Measurements from ENCODE around the gene RPP25. TPM values are rescaled to one million over a fixed set of nuclear protein-coding genes. Genes with fewer than 3 reads are reported as not detected.
A peak's percentile ranks its signal among the peaks of the same experiment; 100 is the strongest.

RPP25 gene
- total and polyA plus RNA-seq, 2 of the 13 experiments (the other 11 are each of a cell fraction or from before 2014, with no cell fraction given) = 0.05 to 0.11 TPM

DNA sequence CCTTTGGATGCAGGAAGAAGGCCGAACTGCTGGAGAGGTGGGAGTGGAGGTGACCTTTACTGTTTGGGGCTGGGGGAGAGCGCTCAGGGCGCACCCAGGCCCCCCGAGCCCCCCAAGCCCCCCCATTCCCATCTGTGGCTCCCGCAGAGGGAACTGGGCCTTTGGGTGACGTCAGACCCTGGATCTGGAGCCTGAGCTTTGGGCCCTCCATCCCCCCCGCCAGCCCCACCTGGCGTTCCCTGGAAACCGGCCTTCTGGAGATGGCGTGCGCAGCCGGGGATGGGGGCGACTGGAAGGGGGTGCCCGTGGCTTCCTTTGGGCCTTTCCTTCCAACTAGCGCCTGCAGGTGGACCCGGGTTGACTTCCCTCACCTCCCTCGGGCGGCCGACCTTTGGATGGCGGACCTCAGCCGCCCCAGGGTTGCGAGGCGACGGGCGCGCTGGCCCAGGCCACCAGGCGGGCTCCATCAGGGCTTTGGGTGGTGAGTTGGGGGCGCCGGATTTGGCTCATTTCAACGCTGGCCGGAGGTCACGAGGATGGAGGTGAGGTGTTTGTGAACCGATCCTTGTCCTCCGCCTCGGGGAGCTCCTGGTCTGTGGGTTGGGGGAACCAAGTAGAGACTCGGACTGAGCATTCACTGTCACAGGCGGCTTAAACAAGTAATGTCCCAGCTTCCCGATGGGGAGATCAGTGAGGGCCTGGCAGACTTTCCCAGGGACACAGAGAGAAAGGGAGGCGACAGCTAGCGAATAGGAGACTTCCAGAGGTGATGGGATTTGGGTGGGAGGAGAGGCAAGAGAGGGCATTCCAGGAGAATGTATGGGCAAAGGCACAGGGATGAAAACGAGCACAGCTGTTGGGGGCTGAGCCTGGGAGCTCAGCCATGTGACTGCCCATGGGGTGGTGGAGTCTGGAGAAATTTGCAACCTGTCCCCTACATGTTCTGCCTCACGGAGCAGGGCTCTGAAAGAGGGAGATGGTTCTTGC, 39.5 kb upstream of the RPP25 start (continued):
- TF ChIP-seq ZNF747 (CRISPR knock-in tag; IDR thresholded peaks at IDR 0.05; ENCODE audit: borderline replicate concordance) (no peak; the same call in 1 of the 2 replicates), SMAD3 (CRISPR knock-in tag; IDR thresholded peaks at IDR 0.05) (no peak), SIN3B (IDR thresholded peaks at IDR 0.05; ENCODE audit: low read length) (no peak), MEIS2 (CRISPR knock-in tag; IDR thresholded peaks at IDR 0.05) (no peak), RXRA (CRISPR knock-in tag; IDR thresholded peaks at IDR 0.05) (peak; percentile 22), IKZF1 (IDR thresholded peaks at IDR 0.05) (no peak), NAIF1 (CRISPR knock-in tag; IDR thresholded peaks at IDR 0.05; ENCODE audit: borderline replicate concordance) (no peak), YEATS2 (CRISPR knock-in tag; IDR thresholded peaks at IDR 0.05; ENCODE audit: borderline replicate concordance) (no peak), ZNF598 (CRISPR knock-in tag; IDR thresholded peaks at IDR 0.05; ENCODE audit: borderline replicate concordance) (no peak), SMC3 (IDR thresholded peaks at IDR 0.05; ENCODE audit: low read length) (no peak)
- TF ChIP-seq, protein P1, sequence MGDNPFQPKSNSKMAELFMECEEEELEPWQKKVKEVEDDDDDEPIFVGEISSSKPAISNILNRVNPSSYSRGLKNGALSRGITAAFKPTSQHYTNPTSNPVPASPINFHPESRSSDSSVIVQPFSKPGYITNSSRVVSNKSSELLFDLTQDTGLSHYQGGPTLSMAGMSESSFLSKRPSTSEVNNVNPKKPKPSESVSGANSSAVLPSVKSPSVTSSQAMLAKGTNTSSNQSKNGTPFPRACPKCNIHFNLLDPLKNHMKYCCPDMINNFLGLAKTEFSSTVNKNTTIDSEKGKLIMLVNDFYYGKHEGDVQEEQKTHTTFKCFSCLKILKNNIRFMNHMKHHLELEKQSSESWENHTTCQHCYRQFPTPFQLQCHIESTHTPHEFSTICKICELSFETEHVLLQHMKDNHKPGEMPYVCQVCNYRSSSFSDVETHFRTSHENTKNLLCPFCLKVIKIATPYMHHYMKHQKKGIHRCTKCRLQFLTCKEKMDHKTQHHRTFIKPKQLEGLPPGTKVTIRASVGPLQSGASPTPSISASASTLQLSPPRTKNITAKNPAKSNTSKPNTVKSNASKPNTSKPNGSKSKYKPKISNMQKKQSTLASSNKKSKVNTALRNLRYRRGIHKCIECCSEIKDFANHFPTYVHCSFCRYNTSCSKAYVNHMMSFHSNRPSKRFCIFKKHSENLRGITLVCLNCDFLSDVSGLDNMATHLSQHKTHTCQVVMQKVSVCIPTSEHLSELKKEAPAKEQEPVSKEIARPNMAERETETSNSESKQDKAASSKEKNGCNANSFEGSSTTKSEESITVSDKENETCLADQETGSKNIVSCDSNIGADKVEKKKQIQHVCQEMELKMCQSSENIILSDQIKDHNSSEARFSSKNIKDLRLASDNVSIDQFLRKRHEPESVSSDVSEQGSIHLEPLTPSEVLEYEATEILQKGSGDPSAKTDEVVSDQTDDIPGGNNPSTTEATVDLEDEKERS (CRISPR knock-in tag; IDR thresholded peaks at IDR 0.05) = 0 out of 2 replicates have a peak, but pooled peaks have one; percentile 14
- TF ChIP-seq, protein P2, sequence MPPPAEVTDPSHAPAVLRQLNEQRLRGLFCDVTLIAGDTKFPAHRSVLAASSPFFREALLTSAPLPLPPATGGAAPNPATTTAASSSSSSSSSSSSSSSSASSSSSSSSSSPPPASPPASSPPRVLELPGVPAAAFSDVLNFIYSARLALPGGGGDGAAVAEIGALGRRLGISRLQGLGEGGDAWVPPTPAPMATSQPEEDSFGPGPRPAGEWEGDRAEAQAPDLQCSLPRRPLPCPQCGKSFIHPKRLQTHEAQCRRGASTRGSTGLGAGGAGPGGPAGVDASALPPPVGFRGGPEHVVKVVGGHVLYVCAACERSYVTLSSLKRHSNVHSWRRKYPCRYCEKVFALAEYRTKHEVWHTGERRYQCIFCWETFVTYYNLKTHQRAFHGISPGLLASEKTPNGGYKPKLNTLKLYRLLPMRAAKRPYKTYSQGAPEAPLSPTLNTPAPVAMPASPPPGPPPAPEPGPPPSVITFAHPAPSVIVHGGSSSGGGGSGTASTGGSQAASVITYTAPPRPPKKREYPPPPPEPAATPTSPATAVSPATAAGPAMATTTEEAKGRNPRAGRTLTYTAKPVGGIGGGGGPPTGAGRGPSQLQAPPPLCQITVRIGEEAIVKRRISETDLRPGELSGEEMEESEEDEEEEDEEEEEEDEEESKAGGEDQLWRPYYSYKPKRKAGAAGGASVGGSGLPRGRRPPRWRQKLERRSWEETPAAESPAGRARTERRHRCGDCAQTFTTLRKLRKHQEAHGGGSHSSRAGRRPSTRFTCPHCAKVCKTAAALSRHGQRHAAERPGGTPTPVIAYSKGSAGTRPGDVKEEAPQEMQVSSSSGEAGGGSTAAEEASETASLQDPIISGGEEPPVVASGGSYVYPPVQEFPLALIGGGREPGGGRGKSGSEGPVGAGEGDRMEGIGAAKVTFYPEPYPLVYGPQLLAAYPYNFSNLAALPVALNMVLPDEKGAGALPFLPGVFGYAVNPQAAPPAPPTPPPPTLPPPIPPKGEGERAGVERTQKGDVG (CRISPR knock-in tag; IDR thresholded peaks at IDR 0.05; ENCODE audit: borderline replicate concordance) = no peak
- TF ChIP-seq, protein P3, sequence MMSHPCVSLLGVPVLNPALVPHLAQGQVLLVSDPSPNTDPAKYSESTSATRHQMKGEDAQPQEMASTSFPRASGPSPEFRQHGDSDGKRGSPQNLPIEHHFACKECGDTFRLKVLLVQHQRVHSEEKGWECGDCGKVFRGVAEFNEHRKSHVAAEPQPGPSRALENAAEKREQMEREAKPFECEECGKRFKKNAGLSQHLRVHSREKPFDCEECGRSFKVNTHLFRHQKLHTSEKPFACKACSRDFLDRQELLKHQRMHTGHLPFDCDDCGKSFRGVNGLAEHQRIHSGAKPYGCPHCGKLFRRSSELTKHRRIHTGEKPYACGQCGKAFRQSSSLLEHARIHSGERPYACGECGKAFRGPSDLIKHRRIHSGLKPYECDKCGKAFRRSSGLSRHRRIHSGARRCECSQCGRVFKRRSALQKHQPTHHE (CRISPR knock-in tag; IDR thresholded peaks at IDR 0.05; ENCODE audit: borderline replicate concordance) = no peak
- TF ChIP-seq, protein P4, sequence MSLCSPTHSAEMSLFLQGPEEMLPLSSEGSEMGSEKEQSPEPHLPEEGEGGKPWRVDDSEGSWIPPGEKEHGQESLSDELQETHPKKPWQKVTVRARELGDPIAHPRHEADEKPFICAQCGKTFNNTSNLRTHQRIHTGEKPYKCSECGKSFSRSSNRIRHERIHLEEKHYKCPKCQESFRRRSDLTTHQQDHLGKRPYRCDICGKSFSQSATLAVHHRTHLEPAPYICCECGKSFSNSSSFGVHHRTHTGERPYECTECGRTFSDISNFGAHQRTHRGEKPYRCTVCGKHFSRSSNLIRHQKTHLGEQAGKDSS (CRISPR knock-in tag; IDR thresholded peaks at IDR 0.05; ENCODE audit: borderline replicate concordance, low read depth) = no peak
- TF ChIP-seq, protein P5, sequence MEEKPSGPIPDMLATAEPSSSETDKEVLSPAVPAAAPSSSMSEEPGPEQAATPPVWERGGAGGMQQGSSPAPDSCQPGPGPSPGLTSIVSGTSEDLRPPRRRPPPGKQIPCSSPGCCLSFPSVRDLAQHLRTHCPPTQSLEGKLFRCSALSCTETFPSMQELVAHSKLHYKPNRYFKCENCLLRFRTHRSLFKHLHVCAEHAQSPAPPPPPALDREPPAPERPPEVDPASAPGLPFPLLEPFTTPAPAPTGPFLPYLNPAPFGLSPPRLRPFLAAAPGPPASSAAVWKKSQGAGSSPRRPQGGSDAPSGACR (CRISPR knock-in tag; IDR thresholded peaks at IDR 0.05) = no peak
- TF ChIP-seq, protein P6, sequence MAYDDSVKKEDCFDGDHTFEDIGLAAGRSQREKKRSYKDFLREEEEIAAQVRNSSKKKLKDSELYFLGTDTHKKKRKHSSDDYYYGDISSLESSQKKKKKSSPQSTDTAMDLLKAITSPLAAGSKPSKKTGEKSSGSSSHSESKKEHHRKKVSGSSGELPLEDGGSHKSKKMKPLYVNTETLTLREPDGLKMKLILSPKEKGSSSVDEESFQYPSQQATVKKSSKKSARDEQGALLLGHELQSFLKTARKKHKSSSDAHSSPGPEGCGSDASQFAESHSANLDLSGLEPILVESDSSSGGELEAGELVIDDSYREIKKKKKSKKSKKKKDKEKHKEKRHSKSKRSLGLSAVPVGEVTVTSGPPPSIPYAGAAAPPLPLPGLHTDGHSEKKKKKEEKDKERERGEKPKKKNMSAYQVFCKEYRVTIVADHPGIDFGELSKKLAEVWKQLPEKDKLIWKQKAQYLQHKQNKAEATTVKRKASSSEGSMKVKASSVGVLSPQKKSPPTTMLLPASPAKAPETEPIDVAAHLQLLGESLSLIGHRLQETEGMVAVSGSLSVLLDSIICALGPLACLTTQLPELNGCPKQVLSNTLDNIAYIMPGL (CRISPR knock-in tag; IDR thresholded peaks at IDR 0.05; ENCODE audit: borderline replicate concordance in 1 of 2, low read depth in 1 of 2) = peak in 1 of 2 experiments; percentile 50; a peak in 2 of 4 replicates

Data from HepG2 (cell line).